Measurements from ENCODE around the gene PALB2. TPM values are rescaled to one million over a fixed set of nuclear protein-coding genes. Genes with fewer than 3 reads are reported as not detected.

Gene PALB2
- total RNA-seq, 1 experiment from 2014 or later: 21.1 TPM

DNA sequence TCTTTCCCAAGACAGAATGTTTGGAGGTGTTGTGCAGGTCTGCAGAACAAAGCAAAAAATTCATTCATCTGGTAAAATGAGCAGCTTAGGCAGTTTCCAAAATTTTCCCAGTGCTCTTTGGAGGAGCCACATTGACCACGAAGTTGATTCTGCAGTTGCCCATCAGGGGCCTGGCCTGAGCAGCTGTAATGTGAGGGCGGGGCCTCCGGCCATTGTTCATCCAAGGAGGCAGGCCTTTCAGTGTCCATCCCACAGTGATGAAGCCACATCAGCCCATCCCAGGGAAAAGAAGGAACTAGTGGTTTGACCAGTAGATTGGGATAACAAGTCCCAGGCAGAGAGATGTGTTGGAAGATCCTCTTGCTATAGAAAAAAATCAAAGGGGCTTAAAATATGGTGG, 73.5 kb downstream of the PALB2 start:
- no peak for DNase-seq (ENCODE audit: low read depth, low spot score)
- in situ Hi-C loops (cut with HindIII; ENCODE audit: low pct_unique_long_range_greater_than_20kb, low sequenced_read_pairs): no loop called here

DNA sequence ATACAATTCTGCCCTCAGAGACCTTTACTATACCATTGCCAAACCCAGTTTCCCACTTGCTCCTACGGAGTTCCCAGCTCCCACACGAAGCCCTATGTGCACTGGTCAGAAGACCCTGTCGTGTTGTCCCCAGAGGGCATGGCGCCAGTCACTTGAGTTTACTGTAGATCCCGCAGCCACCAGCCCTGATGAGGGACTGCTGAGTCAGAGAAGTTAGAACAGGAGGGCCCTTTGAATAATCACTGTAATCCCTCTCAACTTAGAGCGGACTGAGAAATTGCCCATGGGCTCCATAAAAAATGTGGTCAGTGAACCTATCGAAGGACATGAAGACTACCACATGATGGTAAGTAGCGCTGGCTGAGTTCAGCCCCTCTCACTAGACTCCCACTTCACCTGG, 74.4 kb downstream of the PALB2 start:
- in situ Hi-C loops (cut with HindIII; ENCODE audit: low pct_unique_long_range_greater_than_20kb, low sequenced_read_pairs): no loop called here
- peak; percentile 76 for DNase-seq (ENCODE audit: low read depth, low spot score)

DNA sequence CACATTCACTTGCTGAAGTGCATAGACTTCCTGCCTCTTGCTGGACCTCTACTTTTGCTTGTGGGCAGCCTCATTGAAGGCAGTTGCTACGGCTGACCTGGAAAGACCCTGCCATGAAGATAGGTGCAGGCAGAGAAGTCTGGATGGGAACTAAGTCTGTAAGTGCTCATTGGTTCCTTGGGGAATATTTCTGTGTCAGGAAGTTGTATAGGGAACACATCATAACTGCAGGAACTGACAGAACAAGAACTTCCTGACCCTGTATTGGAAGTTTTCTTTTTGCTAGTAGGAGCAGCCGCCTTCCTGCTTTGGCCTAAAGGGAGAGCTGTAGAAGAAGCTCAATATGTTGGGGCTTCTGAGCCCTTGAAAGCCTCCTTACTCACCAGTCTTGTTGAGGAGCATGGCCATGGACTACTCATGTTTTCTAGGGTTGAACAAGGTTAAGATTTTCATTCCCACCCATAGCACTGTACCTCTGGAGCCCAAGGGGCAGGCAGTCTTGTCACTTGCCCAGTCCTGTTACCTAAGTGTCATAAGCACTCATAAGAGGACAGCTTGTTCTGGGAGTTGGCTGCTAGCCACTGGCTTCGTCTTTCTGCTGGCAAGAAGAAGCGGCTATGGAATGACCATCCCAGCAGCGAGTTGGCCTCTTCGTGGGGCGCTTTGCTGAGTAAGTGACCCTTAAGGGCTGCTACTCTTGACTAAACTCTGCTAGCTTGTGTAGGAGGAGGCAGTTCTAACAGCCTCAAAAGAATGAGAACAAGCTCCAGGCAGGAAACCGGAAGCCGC, 76.3 kb downstream of the PALB2 start:
- in situ Hi-C loops (cut with HindIII; ENCODE audit: low pct_unique_long_range_greater_than_20kb, low sequenced_read_pairs): no loop called here
- no peak for DNase-seq (ENCODE audit: low read depth, low spot score)

DNA sequence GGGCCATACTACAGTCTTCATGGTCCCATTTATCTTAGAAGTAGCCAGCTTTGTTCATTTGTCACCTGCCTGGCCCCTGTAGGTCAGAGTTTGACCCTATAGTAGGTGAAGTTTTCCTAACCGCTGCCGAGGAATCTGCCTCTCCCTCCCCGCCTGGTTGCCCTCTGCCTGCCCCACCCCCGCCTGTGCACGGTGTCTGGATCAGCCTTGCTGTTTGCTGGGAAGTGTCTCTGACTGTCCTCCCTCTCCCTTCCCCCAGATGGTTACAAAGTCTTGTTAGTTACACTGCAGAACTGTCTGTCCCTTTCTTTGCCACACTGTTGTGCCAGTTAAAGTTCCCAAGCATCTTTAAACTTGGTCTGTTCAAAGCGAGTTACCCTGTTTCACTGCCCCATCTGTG, 77.9 kb downstream of the PALB2 start:
- DNase-seq (ENCODE audit: low read depth, low spot score): no peak
- in situ Hi-C loops (cut with HindIII; ENCODE audit: low pct_unique_long_range_greater_than_20kb, low sequenced_read_pairs): no loop called here

DNA sequence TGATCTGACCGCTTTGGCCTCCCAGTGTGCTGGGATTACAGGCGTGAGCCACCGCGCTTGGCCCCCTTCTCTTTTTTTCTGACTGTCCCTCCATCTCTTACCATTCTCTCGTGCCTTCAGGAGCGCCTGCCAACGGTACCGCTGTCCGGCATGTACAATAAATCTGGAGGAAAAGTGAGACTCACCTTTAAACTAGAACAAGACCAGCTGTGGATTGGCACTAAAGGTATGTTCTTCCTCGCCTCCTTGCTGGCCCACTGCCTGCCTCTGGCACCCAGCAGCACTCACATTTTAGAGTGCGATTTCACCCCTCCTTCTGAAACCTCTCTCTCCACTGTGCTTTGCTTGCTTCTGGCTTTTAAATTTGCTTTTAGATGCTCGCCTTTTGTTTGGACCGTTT, 78.6 kb downstream of the PALB2 start:
- in situ Hi-C loops (cut with HindIII; ENCODE audit: low pct_unique_long_range_greater_than_20kb, low sequenced_read_pairs): no loop called here
- DNase-seq (ENCODE audit: low read depth, low spot score): no peak

DNA sequence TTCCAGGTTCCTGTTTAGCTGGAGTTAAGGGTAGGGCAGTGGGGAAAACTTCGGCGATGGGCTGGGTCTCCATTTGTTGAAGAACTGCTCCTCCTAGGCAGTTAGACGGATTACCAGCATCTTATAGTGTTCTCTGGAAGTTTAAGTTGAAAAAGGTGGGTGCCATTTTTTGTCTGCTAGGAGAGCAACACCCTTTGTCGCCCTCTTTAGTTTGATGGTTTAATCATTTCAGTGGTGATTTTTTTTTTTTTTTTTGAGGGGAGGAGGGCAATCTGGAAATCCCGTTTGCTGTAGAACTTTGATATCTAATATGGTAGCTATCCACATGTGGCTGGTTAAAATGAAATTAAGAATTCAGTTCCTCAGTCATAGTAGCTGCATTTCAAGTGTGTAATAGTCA, 79.5 kb downstream of the PALB2 start:
- in situ Hi-C loops (cut with HindIII; ENCODE audit: low pct_unique_long_range_greater_than_20kb, low sequenced_read_pairs): no loop called here
- DNase-seq (ENCODE audit: low read depth, low spot score): no peak

DNA sequence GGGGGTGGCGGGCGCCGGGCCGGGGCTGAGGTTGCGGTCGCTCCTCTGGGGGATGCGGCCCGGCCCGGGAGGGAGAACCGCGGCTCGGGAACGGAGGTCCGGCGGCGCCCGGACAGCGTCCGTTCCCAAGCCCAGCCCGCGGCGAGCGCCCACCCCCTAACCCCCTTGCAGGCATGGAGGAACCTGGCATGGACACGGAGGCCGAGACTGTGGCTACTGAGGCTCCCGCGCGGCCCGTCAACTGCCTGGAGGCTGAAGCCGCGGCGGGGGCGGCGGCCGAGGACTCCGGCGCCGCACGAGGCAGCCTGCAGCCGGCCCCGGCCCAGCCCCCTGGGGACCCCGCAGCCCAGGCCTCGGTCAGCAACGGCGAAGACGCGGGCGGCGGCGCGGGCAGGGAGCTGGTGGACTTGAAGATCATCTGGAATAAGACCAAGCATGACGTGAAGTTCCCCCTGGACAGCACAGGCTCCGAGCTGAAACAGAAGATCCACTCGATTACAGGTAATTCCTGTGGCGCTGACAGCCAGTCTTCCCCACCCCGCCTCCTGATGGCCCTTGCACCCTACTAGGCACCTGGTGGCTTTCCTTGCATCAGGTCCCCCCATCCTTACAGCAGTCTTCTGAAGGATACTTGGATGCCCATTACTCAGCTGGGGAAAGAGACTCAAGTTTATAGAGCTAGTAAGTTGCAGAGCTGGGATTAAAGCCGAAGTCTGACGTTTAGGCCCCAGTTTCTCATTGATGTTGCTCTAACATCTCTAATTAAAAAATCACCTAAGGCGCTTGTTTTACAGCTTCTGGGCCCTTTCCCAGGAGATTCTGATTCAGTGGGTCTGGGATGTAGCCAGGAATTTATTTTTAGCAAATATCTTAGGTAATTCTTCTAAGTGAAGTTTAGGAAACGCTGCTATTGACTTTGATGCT, 83.1 kb downstream of the PALB2 start:
- DNase-seq (ENCODE audit: low read depth, low spot score): peak; percentile 4
- in situ Hi-C loops (cut with HindIII; ENCODE audit: low pct_unique_long_range_greater_than_20kb, low sequenced_read_pairs): no loop called here

DNA sequence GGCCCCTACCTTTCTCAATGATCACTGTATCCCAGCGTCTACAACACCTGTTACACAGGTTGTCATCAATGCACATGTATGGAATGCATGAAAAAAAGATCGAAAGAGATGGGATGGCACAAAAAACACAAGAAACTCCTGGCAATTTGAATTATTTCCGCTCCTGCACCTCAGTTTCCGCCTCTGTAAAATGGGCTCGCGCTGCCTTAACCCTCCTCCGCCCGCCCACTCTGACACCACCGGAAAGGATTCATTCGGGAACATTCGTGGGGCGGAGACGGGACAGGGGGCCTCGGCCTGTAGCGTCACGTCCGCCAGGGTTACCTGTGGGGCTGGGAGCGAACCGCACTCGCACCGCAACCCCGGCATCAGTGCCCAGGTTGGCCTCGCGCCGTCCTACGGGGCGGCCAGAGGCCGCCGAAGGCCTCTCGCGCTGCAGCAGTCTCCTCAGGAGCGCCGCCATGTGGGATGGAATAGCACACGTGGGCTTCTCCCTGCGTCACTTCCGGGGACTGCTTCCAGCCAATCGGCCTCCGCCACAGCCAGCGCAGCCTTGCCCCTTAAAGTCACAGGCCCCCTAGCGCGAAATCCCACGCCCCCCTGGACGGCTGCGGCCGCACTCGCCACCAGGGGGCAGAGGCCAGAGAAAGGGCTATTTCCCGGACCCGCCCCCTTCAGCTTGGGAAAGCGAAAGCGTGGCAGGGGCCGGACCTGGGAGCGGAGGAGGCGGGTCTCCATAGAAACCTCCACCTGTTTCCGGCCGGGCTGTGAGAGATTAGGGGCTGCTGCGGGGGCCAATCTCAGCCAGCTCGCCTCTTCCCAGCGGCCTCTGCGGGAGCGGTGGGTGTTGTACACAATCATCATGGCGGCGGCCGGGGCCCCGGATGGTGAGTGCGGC, 84.0 kb downstream of the PALB2 start, which contains the start of the genes EARS2 and UBFD1:
Gene EARS2 (minus strand): TSS at position 470 of the 898 bp plus-strand sequence. CDS start 7 bp downstream, at position 463.
Gene UBFD1 (plus strand): TSS at position 847 of the 898 bp plus-strand sequence. CDS start 16 bp downstream, at position 863.
- DNase-seq (ENCODE audit: low read depth, low spot score): peak; percentile 98
- in situ Hi-C loops (cut with HindIII; ENCODE audit: low pct_unique_long_range_greater_than_20kb, low sequenced_read_pairs): no loop called here

DNA sequence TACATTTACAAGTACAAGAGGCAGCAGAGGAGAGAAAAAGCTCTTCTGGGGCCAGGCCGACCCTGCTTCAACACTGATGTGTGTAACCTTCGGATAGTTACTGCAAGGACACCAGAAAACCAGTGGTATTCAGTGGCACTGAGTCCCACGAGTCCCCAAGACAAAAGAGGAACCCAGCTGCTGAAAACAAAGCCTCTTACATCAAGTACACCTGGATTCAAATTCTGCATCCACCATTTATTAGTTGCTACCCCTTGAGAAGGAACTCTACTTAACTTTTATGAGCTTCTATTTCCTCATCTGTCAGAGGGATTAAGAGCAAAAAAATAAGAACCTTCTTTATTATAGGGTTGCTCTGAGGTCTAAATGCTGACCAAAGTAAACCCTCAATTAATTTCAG, 86.6 kb downstream of the PALB2 start:
- in situ Hi-C loops (cut with HindIII; ENCODE audit: low pct_unique_long_range_greater_than_20kb, low sequenced_read_pairs): no loop called here
- DNase-seq (ENCODE audit: low read depth, low spot score): no peak

Other genes starting within 250 kb of the PALB2 start
- gene COG7, start 188.1 kb downstream of the PALB2 start, total RNA-seq (2014; rRNA removed; shearing (Covaris generic)): 15.1 and 16.7 TPM in 2 replicates
- 43.6 and 58.0 TPM in 2 replicates for gene GGA2, start 130.8 kb downstream of the PALB2 start, total RNA-seq (2014; rRNA removed; shearing (Covaris generic))
- 41.9 and 44.3 TPM in 2 replicates for gene EARS2, start 84.0 kb downstream of the PALB2 start, total RNA-seq (2014; rRNA removed; shearing (Covaris generic))
- gene UBFD1, start 83.6 kb downstream of the PALB2 start, total RNA-seq (2014; rRNA removed; shearing (Covaris generic)): 41.7 and 53.1 TPM in 2 replicates
- gene NDUFAB1, start 45.0 kb downstream of the PALB2 start, total RNA-seq (2014; rRNA removed; shearing (Covaris generic)): 182 and 201 TPM in 2 replicates
- gene DCTN5, start 156 bp upstream of the PALB2 start, total RNA-seq (2014; rRNA removed; shearing (Covaris generic)): 70.6 and 75.6 TPM in 2 replicates
- 14.3 and 16.6 TPM in 2 replicates for gene PLK1, start 37.6 kb upstream of the PALB2 start, total RNA-seq (2014; rRNA removed; shearing (Covaris generic))
- gene ERN2, start 71.9 kb upstream of the PALB2 start, total RNA-seq (2014; rRNA removed; shearing (Covaris generic)): not detected in 2 replicates
- gene CHP2, start 113.7 kb upstream of the PALB2 start, total RNA-seq (2014; rRNA removed; shearing (Covaris generic)): not detected in 2 replicates
- 6.3 and 7.1 TPM in 2 replicates for gene PRKCB, start 194.7 kb upstream of the PALB2 start, total RNA-seq (2014; rRNA removed; shearing (Covaris generic))